Lung microvascular endothelial cell (primary cell): Measurements from ENCODE around the gene PPP2R5C. TPM values are rescaled to one million over a fixed set of nuclear protein-coding genes. Genes with fewer than 3 reads are reported as not detected.

Source experiments
- DNase-seq, 2 donors: peaks; one replicate each; pipeline versions ENCODE4 v3.0.0 to v3.0.0-alpha.2; 2010; ENCODE audit warnings: low read depth in 2 of 2
- total RNA-seq: library from RNA; depleted of rRNA; stranded (reverse); fragments of >200 nt; gene quantifications from 2 replicates; pipeline ENCODE4 v1.2.1, GENCODE V29; 2014

Gene PPP2R5C
- total RNA-seq, 1 donor from 2014 or later: 65.9 TPM

GRCh38 chr14:101884089-101884933 lies 122.8 kb downstream of the PPP2R5C start:
- no peak for DNase-seq

GRCh38 chr14:101884934-101885576 lies 123.5 kb downstream of the PPP2R5C start:
- no peak for DNase-seq

- no peak for DNase-seq
Observed at GRCh38 chr14:101887219-101887618, 125.7 kb downstream of the PPP2R5C start.

- DNase-seq: no peak
Observed at GRCh38 chr14:101888182-101888581, 126.7 kb downstream of the PPP2R5C start.

- DNase-seq: no peak
Observed at GRCh38 chr14:101889366-101889765, 127.9 kb downstream of the PPP2R5C start.

- DNase-seq: peak; percentile 17 to 34
Observed at GRCh38 chr14:101889898-101890297, 128.4 kb downstream of the PPP2R5C start.

GRCh38 chr14:101891471-101891870 lies 130.0 kb downstream of the PPP2R5C start:
- no peak for DNase-seq

GRCh38 chr14:101893759-101894158 lies 132.2 kb downstream of the PPP2R5C start:
- DNase-seq: no peak

GRCh38 chr14:101894365-101895081 lies 133.0 kb downstream of the PPP2R5C start:
- DNase-seq: no peak

- no peak for DNase-seq
Observed at GRCh38 chr14:101895256-101895655, 133.7 kb downstream of the PPP2R5C start.

GRCh38 chr14:101897326-101897725 lies 135.8 kb downstream of the PPP2R5C start:
- DNase-seq: no peak

GRCh38 chr14:101898416-101898815 lies 136.9 kb downstream of the PPP2R5C start:
- no peak for DNase-seq

- peak in 1 of 2 donors; percentile 21 for DNase-seq
Observed at GRCh38 chr14:101899263-101899662, 137.8 kb downstream of the PPP2R5C start.

GRCh38 chr14:101900253-101900652 lies 138.7 kb downstream of the PPP2R5C start:
- no peak for DNase-seq

GRCh38 chr14:101903111-101903561 lies 141.6 kb downstream of the PPP2R5C start:
- no peak for DNase-seq

GRCh38 chr14:101905614-101906013 lies 144.1 kb downstream of the PPP2R5C start:
- no peak for DNase-seq

- no peak for DNase-seq
Observed at GRCh38 chr14:101906645-101907044, 145.1 kb downstream of the PPP2R5C start.

- no peak for DNase-seq
Observed at GRCh38 chr14:101907619-101908018, 146.1 kb downstream of the PPP2R5C start.

- DNase-seq: no peak
Observed at GRCh38 chr14:101908795-101909194, 147.3 kb downstream of the PPP2R5C start.

- DNase-seq: no peak
Observed at GRCh38 chr14:101909371-101910096, 148.0 kb downstream of the PPP2R5C start.

- DNase-seq: no peak
Observed at GRCh38 chr14:101912841-101913240, 151.3 kb downstream of the PPP2R5C start.
